Glutamatergic neuron (in vitro differentiated cells): ENCODE measurements around the gene CBX8. TPM values are rescaled to one million over a fixed set of nuclear protein-coding genes. Genes with fewer than 3 reads are reported as not detected.

Experiments used
- DNase-seq: peaks from one replicate; pipeline ENCODE4 v3.0.0; 2022
- H3K27ac Mint-ChIP-seq: one replicate; pipeline ENCODE4 v1.8.0; 2020; ENCODE audit warnings: mild to moderate bottlenecking, mixed read lengths, inconsistent platforms; ENCODE audit not compliant: unreplicated experiment
- H3K27me3 Mint-ChIP-seq: one replicate; pipeline ENCODE4 v1.8.0; 2020; ENCODE audit warnings: mild to moderate bottlenecking, moderate library complexity, mixed read lengths, inconsistent platforms; ENCODE audit not compliant: unreplicated experiment
- H3K36me3 Mint-ChIP-seq: one replicate; pipeline ENCODE4 v1.8.0; 2020; ENCODE audit warnings: mild to moderate bottlenecking, mixed read lengths, inconsistent platforms; ENCODE audit not compliant: unreplicated experiment
- H3K4me1 Mint-ChIP-seq: one replicate; pipeline ENCODE4 v1.8.0; 2020; ENCODE audit warnings: mild to moderate bottlenecking, low read depth, mixed read lengths, inconsistent platforms; ENCODE audit not compliant: unreplicated experiment
- H3K4me3 Mint-ChIP-seq: one replicate; pipeline ENCODE4 v1.8.0; 2020; ENCODE audit warnings: mild to moderate bottlenecking, mixed read lengths, inconsistent platforms; ENCODE audit not compliant: unreplicated experiment
- H3K9me3 Mint-ChIP-seq: one replicate; pipeline ENCODE4 v1.8.0; 2020; ENCODE audit warnings: mild to moderate bottlenecking, moderate library complexity, mixed read lengths, inconsistent platforms; ENCODE audit not compliant: unreplicated experiment
- CTCF ChIP-seq: fragments of 200-600 bp; sonication (generic); IDR thresholded peaks from one replicate; pipeline ENCODE4 v1.5.0; 2021; ENCODE audit not compliant: partially characterized antibody, unreplicated experiment
- total RNA-seq: library from RNA; stranded (reverse); fragmentation: NEBNext Ultra II Directional; extraction: Animal tissue kit (Norgen Biotek cat#: 25700); gene quantifications from one replicate; pipeline ENCODE4 v1.2.1, GENCODE V29; 2021; ENCODE audit not compliant: unreplicated experiment

Gene CBX8
- total RNA-seq, 1 donor from 2014 or later = 13.8 TPM

- DNase-seq = no peak
- Mint-ChIP-seq H3K27me3 (peaks cover 30% of the 10 kb centered on the region), H3K27ac (peak overlapping the region; percentile 48), H3K36me3 (peaks cover 4% of the 10 kb centered on the region), H3K4me1 (peaks cover 24% of the 10 kb centered on the region), H3K4me3 (peak overlapping the region; percentile 89), H3K9me3 (peaks cover 15% of the 10 kb centered on the region)
- no peak for TF ChIP-seq CTCF
These were observed 474 bp downstream of the CBX8 start for GRCh38 chr17:79796444-79796762.

GRCh38 chr17:79795795-79796443 is 958 bp downstream of the CBX8 start:
- Mint-ChIP-seq H3K36me3 (peaks cover 4% of the 10 kb centered on the region), H3K27ac (peak overlapping the region; percentile 48), H3K27me3 (peaks cover 32% of the 10 kb centered on the region), H3K9me3 (peaks cover 15% of the 10 kb centered on the region), H3K4me3 (peak overlapping the region; percentile 89), H3K4me1 (peaks cover 24% of the 10 kb centered on the region)
- DNase-seq = no peak
- no peak for TF ChIP-seq CTCF

- peaks cover 19% of the 10 kb centered on the region for H3K4me1 Mint-ChIP-seq
- peak overlapping the region; percentile 74 for H3K4me3 Mint-ChIP-seq
- no peak for TF ChIP-seq CTCF
- peaks cover 4% of the 10 kb centered on the region for H3K36me3 Mint-ChIP-seq
- H3K27me3 Mint-ChIP-seq = peaks cover 27% of the 10 kb centered on the region
- DNase-seq = no peak
- no peak overlapping the region for H3K27ac Mint-ChIP-seq
- peaks cover 13% of the 10 kb centered on the region for H3K9me3 Mint-ChIP-seq
These were observed 2.0 kb downstream of the CBX8 start for GRCh38 chr17:79794659-79795511.

- H3K27me3 Mint-ChIP-seq = peaks cover 25% of the 10 kb centered on the region
- no peak overlapping the region for H3K27ac Mint-ChIP-seq
- no peak for TF ChIP-seq CTCF
- DNase-seq = no peak
- peaks cover 4% of the 10 kb centered on the region for H3K36me3 Mint-ChIP-seq
- H3K4me3 Mint-ChIP-seq = peak overlapping the region; percentile 83
- H3K4me1 Mint-ChIP-seq = peaks cover 13% of the 10 kb centered on the region
- H3K9me3 Mint-ChIP-seq = peaks cover 13% of the 10 kb centered on the region
These were observed 3.0 kb downstream of the CBX8 start for GRCh38 chr17:79793924-79794304.
